Heart left ventricle (tissue), 16 donors: ENCODE results near the gene MUCL3. TPM values are rescaled to one million over a fixed set of nuclear protein-coding genes. Genes with fewer than 3 reads are reported as not detected.
"Not testable (repeated sequence)": the region's sequence is repeated elsewhere in the genome, so short reads cannot be mapped to it uniquely, and the experiment has no call there.

Experiments
- ATAC-seq, 4 donors: fragments of 200-7000 bp; cut with Tn5 transposase; one replicate each; pipeline ENCODE4 v1.9.1; 2020 to 2022; ENCODE audit warnings: moderate library complexity in 4 of 4, mild to moderate bottlenecking in 3 of 4, moderate number of reproducible peaks in 1 of 4
- DNase-seq, 5 donors: peaks; one replicate each; pipeline ENCODE4 v3.0.0-alpha.2; 2020
- H3K27ac ChIP-seq, 12 donors: fragments of 200-600 bp; sonication (generic) in 4 of 12; one replicate each; pipeline versions ENCODE4 v1.5.0 to v1.8.0; 2016 to 2022; ENCODE audit warnings: mild to moderate bottlenecking in 2 of 12
- H3K27me3 ChIP-seq, 9 donors: fragments of 200-600 bp; sonication (generic) in 2 of 9; one replicate each; pipeline versions ENCODE4 v1.5.1 to v1.8.0; 2016 to 2022; ENCODE audit warnings: mild to moderate bottlenecking in 3 of 9
- H3K36me3 ChIP-seq, 9 donors: fragments of 200-600 bp; sonication (generic) in 2 of 9; one replicate each; pipeline versions ENCODE4 v1.5.0 to v1.8.0; 2018 to 2022; ENCODE audit warnings: mild to moderate bottlenecking in 2 of 9
- H3K4me1 ChIP-seq, 12 donors: fragments of 200-600 bp; sonication (generic) in 4 of 12; one replicate each; pipeline versions ENCODE4 v1.5.0 to v1.8.0; 2016 to 2022; ENCODE audit warnings: mild to moderate bottlenecking in 3 of 12
- H3K4me3 ChIP-seq, 12 donors: fragments of 200-600 bp; sonication (generic) in 4 of 12; one replicate each; pipeline versions ENCODE4 v1.5.0 to v1.8.0; 2017 to 2022; ENCODE audit warnings: mild to moderate bottlenecking in 9 of 12, moderate library complexity in 4 of 12
- H3K9me3 ChIP-seq, 12 donors: fragments of 200-600 bp; sonication (generic) in 4 of 12; one replicate each; pipeline versions ENCODE4 v1.5.0 to v1.8.0; 2016 to 2022; ENCODE audit warnings: mild to moderate bottlenecking in 1 of 12
- CTCF ChIP-seq, 12 donors: fragments of 200-600 bp; sonication (generic) in 4 of 12; IDR thresholded peaks; one replicate each; pipeline versions ENCODE4 v1.5.0 to v1.8.0; 2018 to 2022; ENCODE audit warnings: antibody characterized with exemption in 12 of 12, mild to moderate bottlenecking in 5 of 12
- POLR2A ChIP-seq, 2 donors: fragments of 450-650 bp; IDR thresholded peaks; one replicate each; pipeline ENCODE4 v1.6.1; 2017; ENCODE audit warnings: antibody characterized with exemption in 2 of 2, mild to moderate bottlenecking in 2 of 2, moderate library complexity in 2 of 2
- WGBS, 4 donors: extraction: QIAGEN DNeasy Blood & Tissue Kit in 2 of 4; methylation state at CpG; one replicate each; pipeline versions ENCODE4 v1.1.5 to v1.1.7; 2013 to 2018; 5-methylcytosine and 5-hydroxymethylcytosine counted together
- intact Hi-C, 10 donors: fragments of 100-400 bp; cut with DNase I; formaldehyde crosslinking; loops; one replicate each; pipeline versions ENCODE4 v1.11.1 to v1.14.2; 2022
- polyA plus RNA-seq, 2 donors: library from polyadenylated mRNA; stranded (reverse); fragments of 200-250 nt; gene quantifications; one replicate each; pipeline ENCODE4 v1.2.3, GENCODE V29; 2013
- total RNA-seq, 9 donors: library from RNA; depleted of rRNA in 2 of 9; stranded (reverse); fragments of >200 nt in 2 of 9; fragmentation: NEBNext Ultra II Directional in 3 of 9; extraction: Animal tissue kit (Norgen Biotek cat#: 25700) in 3 of 9; gene quantifications; one replicate each; pipeline versions ENCODE4 v1.1.0 to v1.2.4, GENCODE V29; 2016 to 2023
- donor health status: ischemic (EF 13 %, LVEDD 7.1; RV severe dilation, severe dysfunction).
- donor health status: healthy with polysubstance abuse.
- donor health status: DM: no; HTN: yes; CAD: no.
- donor health status: DM: no; HTN: no; CAD: no.
- donor health status: ischemic (EF 25% LVEDD 6.9; RV normal size, moderate dysfunction).
- donor health status: ischemic (EF 25% LVEDD 5.7; RV mildly dilated, moderate dysfunction).
- donor health status: healthy.
- donor health status: DM: yes; HTN: yes; CAD: no.
- donor health status: ischemic (EF 35%, LVEDD 5.7; RV mildly dilated, moderate dysfunction).
- donor health status: nonischemic (EF 11% LVEDD 7.7; RV severe dilation, severe dysfunction).
- donor health status: DM: yes; HTN: yes; CAD: no.
- donor health status: PGD.
- donor health status: ischemic (EF 29% LVEDD 5.4; RV normal size, mild dysfunction).
- donor health status: nonischemic (EF 23%, LVEDD 6.1; RV moderate dilation, normal function).

Gene MUCL3
- total and polyA plus RNA-seq, 11 donors: 0.03 to 0.11 TPM; not detected in 9

- ATAC-seq: no peak
- TF ChIP-seq CTCF (IDR thresholded peaks at IDR 0.05): no peak
- TF ChIP-seq POLR2A (IDR thresholded peaks at IDR 0.05): no peak
Measured at GRCh38 chr6:30922447-30922852, 18.3 kb upstream of the MUCL3 start.

DNA sequence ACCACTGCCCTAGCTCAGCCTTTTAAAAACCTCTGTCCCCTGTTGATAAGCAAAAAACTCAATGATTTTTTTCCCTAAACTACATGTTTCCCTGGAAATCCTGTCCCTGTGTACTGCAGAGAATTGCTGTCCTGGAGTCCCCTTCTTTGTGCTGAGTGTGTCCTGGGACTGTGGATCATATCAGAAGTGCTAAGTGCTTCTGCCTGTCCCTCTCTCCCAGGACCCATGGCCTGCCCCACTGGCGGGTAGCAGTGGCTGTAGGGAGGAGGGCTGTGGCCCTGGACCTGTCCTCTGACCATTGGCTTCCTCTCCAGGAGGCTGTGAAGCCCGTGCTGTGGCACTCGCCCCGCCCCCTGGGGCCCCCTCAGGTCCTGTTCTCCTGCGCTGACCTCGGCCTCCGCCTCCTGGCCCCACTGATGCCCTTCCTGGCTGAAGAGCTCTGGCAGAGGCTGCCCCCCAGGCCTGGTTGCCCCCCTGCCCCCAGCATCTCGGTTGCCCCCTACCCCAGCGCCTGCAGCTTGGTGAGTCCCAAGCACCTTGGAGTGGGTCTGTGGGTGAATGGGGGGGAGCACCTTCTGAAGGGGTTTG lies 16.6 kb upstream of the MUCL3 start:
- H3K4me3 ChIP-seq, DNase-seq, H3K27me3 ChIP-seq, H3K9me3 ChIP-seq: not testable (repeated sequence)
- peak in 3 of 4 donors; percentile 69 to 73 (median 69) for ATAC-seq
- WGBS, 4 donors: 77 to 87% (median 82%) methylated on average over 3 to 9 of the region's 9 CpGs
- Histone ChIP-seq H3K36me3 (peaks cover 0 to 76% (median 68%) of the 10 kb centered on the region in 9 donors), H3K4me1 (peaks cover 0 to 18% (median 0%) of the 10 kb centered on the region in 12 donors), H3K27ac (peak overlapping the region in 1 of 12 donors; percentile 34)
- intact Hi-C loops: loop anchor here in 2 of 10 donors (5.0 to 10.0 kb wide), 2 partner anchors 121 to 123 kb away; no protein-coding TSS in a partner anchor

More at GRCh38 chr6:30922447-30922852, 18.3 kb upstream of the MUCL3 start:
- no peak for DNase-seq
- no peaks in the 10 kb centered on the region for H3K27me3 ChIP-seq
- H3K4me3 ChIP-seq: no peak overlapping the region
- no peak overlapping the region for H3K27ac ChIP-seq
- 88 to 94% (median 91%) methylated on average over 7 of the region's 7 CpGs for WGBS, 4 donors
- peaks cover 0 to 18% (median 0%) of the 10 kb centered on the region in 12 donors for H3K4me1 ChIP-seq
- H3K9me3 ChIP-seq: no peaks in the 10 kb centered on the region
- intact Hi-C loops: loop anchor here in 2 of 10 donors (5.0 to 10.0 kb wide), 2 partner anchors 122 to 125 kb away; no protein-coding TSS in a partner anchor
- peaks cover 0 to 92% (median 85%) of the 10 kb centered on the region in 9 donors for H3K36me3 ChIP-seq

DNA sequence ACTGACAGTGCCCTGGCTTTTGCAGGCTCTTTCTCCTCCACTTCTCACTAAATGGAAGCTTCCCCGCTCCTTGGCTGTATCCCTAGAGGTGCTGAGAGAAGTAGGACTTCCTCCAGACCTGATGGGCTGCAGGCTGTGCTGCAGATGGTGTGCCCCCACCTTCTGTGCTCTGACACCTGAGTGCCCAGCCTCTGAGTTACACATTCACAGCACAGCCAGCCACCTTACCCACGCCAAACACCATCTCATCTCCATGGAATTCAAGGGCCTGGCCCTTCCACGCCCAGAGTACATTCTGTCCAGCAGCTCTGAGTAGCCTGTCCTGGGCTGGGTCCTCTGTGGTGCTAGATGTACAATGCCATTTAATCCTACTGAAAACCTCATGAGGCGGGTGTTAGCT lies 14.1 kb upstream of the MUCL3 start:
- H3K4me3 ChIP-seq: no peak overlapping the region
- ATAC-seq (peak; percentile 74 to 88 (median 81)), DNase-seq (peak in 2 of 5 donors; percentile 46 to 55)
- peaks cover 0 to 18% (median 0%) of the 10 kb centered on the region in 12 donors for H3K4me1 ChIP-seq
- peaks cover 0 to 10% (median 2%) of the 10 kb centered on the region in 12 donors for H3K9me3 ChIP-seq
- peaks cover 0 to 52% (median 43%) of the 10 kb centered on the region in 9 donors for H3K36me3 ChIP-seq
- H3K27me3 ChIP-seq: no peaks in the 10 kb centered on the region
- WGBS, 4 donors: 64 to 81% (median 81%) methylated on average over 4 of the region's 4 CpGs
- TF ChIP-seq CTCF (IDR thresholded peaks at IDR 0.05) (no peak), POLR2A (IDR thresholded peaks at IDR 0.05) (no peak)
- intact Hi-C loops: loop anchor here in 1 of 10 donors (10.0 kb wide), 1 partner anchor 118 kb away; no protein-coding TSS in a partner anchor
- peak overlapping the region in 2 of 12 donors; percentile 41 to 49 for H3K27ac ChIP-seq

- H3K27me3 ChIP-seq, DNase-seq, ATAC-seq, H3K4me3 ChIP-seq, H3K9me3 ChIP-seq: not testable (repeated sequence)
- WGBS, 4 donors: 92 to 97% (median 95%) methylated on average over 3 of the region's 3 CpGs
- intact Hi-C loops: loop anchor here in 1 of 10 donors (10.0 kb wide), 1 partner anchor 118 kb away; no protein-coding TSS in a partner anchor
- Histone ChIP-seq H3K36me3 (peaks cover 0 to 47% (median 38%) of the 10 kb centered on the region in 9 donors), H3K27ac (peak overlapping the region in 2 of 12 donors; percentile 41 to 49), H3K4me1 (peaks cover 0 to 18% (median 0%) of the 10 kb centered on the region in 12 donors)
Measured at GRCh38 chr6:30927080-30927479, 13.7 kb upstream of the MUCL3 start.

- ATAC-seq: no peak
- intact Hi-C loops: loop anchor here in 1 of 10 donors (10.0 kb wide), 1 partner anchor 116 kb away; no protein-coding TSS in a partner anchor
- H3K4me1 ChIP-seq: peaks cover 0 to 18% (median 0%) of the 10 kb centered on the region in 12 donors
- no peak for DNase-seq
- no peaks in the 10 kb centered on the region for H3K27me3 ChIP-seq
- H3K36me3 ChIP-seq: peaks cover 0 to 31% (median 22%) of the 10 kb centered on the region in 9 donors
- H3K4me3 ChIP-seq: no peak overlapping the region
- 85 to 99% (median 98%) methylated on average over 3 of the region's 3 CpGs for WGBS, 4 donors
- peaks cover 0 to 10% (median 2%) of the 10 kb centered on the region in 12 donors for H3K9me3 ChIP-seq
- TF ChIP-seq POLR2A (IDR thresholded peaks at IDR 0.05) (no peak), CTCF (IDR thresholded peaks at IDR 0.05) (no peak)
- no peak overlapping the region for H3K27ac ChIP-seq
Measured at GRCh38 chr6:30928677-30929076, 12.1 kb upstream of the MUCL3 start.
